ENCODE results near the gene TSSK2. TPM values are rescaled to one million over a fixed set of nuclear protein-coding genes. Genes with fewer than 3 reads are reported as not detected.
"Not testable (repeated sequence)": the region's sequence is repeated elsewhere in the genome, so short reads cannot be mapped to it uniquely, and the experiment has no call there.

The TSSK2 gene
- total and polyA plus RNA-seq, 4 donors = 0.08 to 0.25 (median 0.08) TPM; not detected in 1

GRCh38 chr22:19082793-19083192, 48.3 kb upstream of the TSSK2 start:
- Histone ChIP-seq H3K36me3 (ENCODE audit: control insufficient read depth in 4 of 4, insufficient read depth in 4 of 4, low read length in 4 of 4) (peaks cover 0 to 18% (median 0%) of the 10 kb centered on the region in 4 donors), H3K4me3 (no peak overlapping the region), H3K27ac (ENCODE audit: low read depth in 1 of 2, low read length in 1 of 2) (no peak overlapping the region), H3K27me3 (ENCODE audit: control insufficient read depth in 3 of 3, insufficient read depth in 3 of 3, low read length in 2 of 3) (no peaks in the 10 kb centered on the region), H3K4me1 (ENCODE audit: control insufficient read depth in 5 of 5, insufficient read depth in 5 of 5, low read length in 5 of 5) (peaks cover 0 to 4% (median 1%) of the 10 kb centered on the region in 5 donors), H3K9ac (ENCODE audit: insufficient read depth in 1 of 2, low read length in 2 of 2) (no peak overlapping the region), H3K9me3 (ENCODE audit: control insufficient read depth in 4 of 4, insufficient read depth in 3 of 4, low read length in 3 of 4) (no peaks in the 10 kb centered on the region)
- no peak for TF ChIP-seq CTCF (IDR thresholded peaks at IDR 0.05; ENCODE audit: control extremely low read depth, extremely low read depth)
- 97 to 98% methylated on average over 13 of the region's 13 CpGs for WGBS, 2 donors
- DNase-seq (no peak), ATAC-seq (ENCODE audit: insufficient read depth, low FRiP score) (no peak)

GRCh38 chr22:19084126-19084525, 47.0 kb upstream of the TSSK2 start:
- not testable (repeated sequence) for H3K27me3 ChIP-seq (ENCODE audit: control insufficient read depth in 3 of 3, insufficient read depth in 3 of 3, low read length in 2 of 3); H3K4me1 ChIP-seq (ENCODE audit: control insufficient read depth in 5 of 5, insufficient read depth in 5 of 5, low read length in 5 of 5); DNase-seq; H3K9ac ChIP-seq (ENCODE audit: insufficient read depth in 1 of 2, low read length in 2 of 2); H3K4me3 ChIP-seq; H3K27ac ChIP-seq (ENCODE audit: low read depth in 1 of 2, low read length in 1 of 2); ATAC-seq (ENCODE audit: insufficient read depth, low FRiP score); H3K9me3 ChIP-seq (ENCODE audit: control insufficient read depth in 4 of 4, insufficient read depth in 3 of 4, low read length in 3 of 4)
- 95 to 96% methylated on average over 23 to 30 of the region's 30 CpGs for WGBS, 2 donors
- H3K36me3 ChIP-seq (ENCODE audit: control insufficient read depth in 4 of 4, insufficient read depth in 4 of 4, low read length in 4 of 4) = peaks cover 0 to 24% (median 5%) of the 10 kb centered on the region in 4 donors

- H3K9me3 ChIP-seq (ENCODE audit: control insufficient read depth in 4 of 4, insufficient read depth in 3 of 4, low read length in 3 of 4); H3K4me1 ChIP-seq (ENCODE audit: control insufficient read depth in 5 of 5, insufficient read depth in 5 of 5, low read length in 5 of 5); DNase-seq; H3K27me3 ChIP-seq (ENCODE audit: control insufficient read depth in 3 of 3, insufficient read depth in 3 of 3, low read length in 2 of 3); H3K9ac ChIP-seq (ENCODE audit: insufficient read depth in 1 of 2, low read length in 2 of 2); ATAC-seq (ENCODE audit: insufficient read depth, low FRiP score); H3K27ac ChIP-seq (ENCODE audit: low read depth in 1 of 2, low read length in 1 of 2); H3K4me3 ChIP-seq: not testable (repeated sequence)
- WGBS, 2 donors = 50 to 81% methylated on average over 16 to 29 of the region's 32 CpGs
- H3K36me3 ChIP-seq (ENCODE audit: control insufficient read depth in 4 of 4, insufficient read depth in 4 of 4, low read length in 4 of 4) = peaks cover 0 to 24% (median 7%) of the 10 kb centered on the region in 4 donors
These were observed 46.5 kb upstream of the TSSK2 start for GRCh38 chr22:19084586-19084985.

- Histone ChIP-seq H3K9me3 (ENCODE audit: control insufficient read depth in 4 of 4, insufficient read depth in 3 of 4, low read length in 3 of 4) (no peaks in the 10 kb centered on the region), H3K27ac (ENCODE audit: low read depth in 1 of 2, low read length in 1 of 2) (peak overlapping the region in 1 of 2 donors; percentile 71), H3K27me3 (ENCODE audit: control insufficient read depth in 3 of 3, insufficient read depth in 3 of 3, low read length in 2 of 3) (no peaks in the 10 kb centered on the region), H3K9ac (ENCODE audit: insufficient read depth in 1 of 2, low read length in 2 of 2) (no peak overlapping the region), H3K36me3 (ENCODE audit: control insufficient read depth in 4 of 4, insufficient read depth in 4 of 4, low read length in 4 of 4) (peaks cover 0 to 20% (median 7%) of the 10 kb centered on the region in 4 donors), H3K4me1 (ENCODE audit: control insufficient read depth in 5 of 5, insufficient read depth in 5 of 5, low read length in 5 of 5) (peaks cover 0 to 4% (median 1%) of the 10 kb centered on the region in 5 donors), H3K4me3 (no peak overlapping the region)
- ATAC-seq (ENCODE audit: insufficient read depth, low FRiP score) (no peak), DNase-seq (peak; percentile 35 to 66 (median 44))
- TF ChIP-seq CTCF (IDR thresholded peaks at IDR 0.05; ENCODE audit: control extremely low read depth, extremely low read depth) = no peak
- WGBS, 2 donors = 7 to 43% methylated on average over 1 of the region's 1 CpG
These were observed 45.8 kb upstream of the TSSK2 start for GRCh38 chr22:19085233-19085718.

All from lung (tissue), 12 donors.